HG02973 (cell line): ENCODE measurements around the gene CTSD.

Experiments used
- ATAC-seq: cut with Tn5 transposase; IDR thresholded peaks from one replicate; pipeline ENCODE4 v1.9.1; 2021; ENCODE audit warnings: moderate library complexity; ENCODE audit not compliant: unreplicated experiment

Gene CTSD

DNA sequence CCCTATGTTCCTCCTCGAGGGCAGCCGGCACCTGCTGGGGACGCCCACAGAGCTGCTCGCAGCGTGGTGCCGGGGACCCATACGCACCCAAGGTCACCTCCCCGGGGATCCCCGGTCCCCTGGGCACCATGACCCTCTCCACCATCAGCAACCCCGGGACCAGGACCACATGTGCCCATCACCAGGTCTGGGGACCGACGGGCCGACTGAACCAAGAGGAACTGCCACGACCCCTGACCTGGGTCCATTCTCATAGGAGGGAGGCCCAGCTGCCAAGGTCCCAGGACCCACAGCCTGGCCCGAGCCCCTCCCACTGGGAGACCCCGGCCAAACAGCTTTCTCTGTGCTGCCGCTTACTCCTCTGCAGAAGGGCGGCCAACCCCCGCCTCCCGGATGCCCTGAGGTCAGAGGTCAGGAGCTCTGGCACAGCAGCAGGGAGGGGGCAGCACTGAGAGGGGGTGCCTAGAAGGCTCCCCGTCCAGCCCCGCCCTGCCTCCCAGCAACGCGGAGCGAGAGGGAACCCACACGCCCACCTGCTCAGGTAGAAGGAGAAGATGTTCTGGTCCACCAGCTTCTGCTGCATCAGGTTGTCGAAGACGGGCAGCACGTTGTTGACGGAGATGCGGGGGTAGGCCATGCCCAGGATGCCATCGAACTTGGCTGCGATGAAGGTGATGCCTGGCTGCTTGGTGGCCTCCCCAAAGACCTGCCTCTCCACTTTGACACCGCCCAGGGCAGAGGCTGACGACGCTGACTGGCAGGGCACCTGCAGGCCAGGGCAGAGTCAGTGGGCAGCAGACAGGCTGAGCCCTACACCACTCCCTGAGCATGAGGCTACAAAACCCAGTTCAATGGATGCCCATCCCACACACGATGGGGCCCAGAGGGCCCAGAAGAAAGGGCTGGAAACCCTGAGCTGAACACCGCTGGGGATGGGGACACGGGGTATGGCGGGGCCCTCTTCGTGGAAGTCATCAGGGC lies 6.6 kb downstream of the CTSD start:
- no peak for ATAC-seq

DNA sequence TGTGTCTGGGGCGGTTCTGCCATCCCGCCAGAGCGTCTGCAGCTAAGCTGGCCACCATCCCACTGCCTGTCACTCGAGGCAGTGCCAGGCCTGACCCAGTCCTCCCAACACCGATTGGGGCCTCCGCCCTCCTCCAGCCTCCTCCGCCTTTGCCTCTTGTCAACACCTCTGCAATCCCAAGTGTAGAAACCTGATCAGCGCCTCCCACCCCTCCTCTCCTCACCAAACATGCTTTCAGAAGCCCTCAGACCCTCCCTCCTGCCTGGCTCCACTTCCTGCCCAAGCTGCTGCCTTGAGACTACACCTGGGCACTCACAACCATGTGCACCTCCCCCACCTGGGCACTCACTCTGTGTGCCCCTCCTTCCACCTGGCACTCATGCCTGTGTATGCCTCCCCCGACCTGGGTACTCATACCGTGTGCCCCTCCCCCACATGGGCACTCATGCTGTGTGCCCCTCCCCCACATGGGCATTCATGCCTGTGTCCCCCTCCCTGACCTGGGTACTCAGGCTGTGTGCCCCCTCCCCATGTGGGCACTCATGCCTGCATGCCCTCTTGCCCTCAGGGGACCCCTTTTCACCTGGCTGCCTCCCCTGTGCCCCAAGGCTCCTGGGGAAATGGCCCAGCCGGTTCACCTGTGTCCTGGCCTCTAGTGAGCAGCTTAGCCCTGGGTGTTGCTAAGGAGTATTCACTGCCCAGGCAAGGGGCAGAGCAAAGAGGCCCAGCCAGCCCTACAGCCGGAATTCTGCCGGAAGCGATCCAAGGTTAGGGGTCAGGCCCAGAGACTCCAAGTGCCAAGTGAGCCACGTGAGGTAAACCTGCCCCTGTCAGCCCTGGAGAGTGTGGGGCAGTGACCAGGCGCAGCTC lies 7.8 kb downstream of the CTSD start:
- no peak for ATAC-seq

DNA sequence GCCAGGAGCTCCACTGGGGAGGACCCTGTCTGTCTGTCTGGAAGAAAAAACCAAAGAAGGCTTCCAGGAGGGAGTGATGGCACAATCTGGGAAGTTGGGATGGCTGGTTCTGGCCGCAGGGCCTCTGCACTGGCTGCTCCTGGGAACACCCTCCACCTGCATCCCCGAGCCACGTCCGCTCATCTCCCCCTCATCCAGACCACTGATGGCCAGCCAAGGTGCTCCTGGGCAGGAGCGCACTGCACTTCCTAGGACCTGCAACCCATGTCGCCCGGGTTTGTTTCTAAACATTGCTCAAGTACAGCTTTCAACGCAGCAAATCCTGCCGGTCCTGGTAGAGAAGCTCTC lies 8.4 kb downstream of the CTSD start:
- ATAC-seq: no peak

DNA sequence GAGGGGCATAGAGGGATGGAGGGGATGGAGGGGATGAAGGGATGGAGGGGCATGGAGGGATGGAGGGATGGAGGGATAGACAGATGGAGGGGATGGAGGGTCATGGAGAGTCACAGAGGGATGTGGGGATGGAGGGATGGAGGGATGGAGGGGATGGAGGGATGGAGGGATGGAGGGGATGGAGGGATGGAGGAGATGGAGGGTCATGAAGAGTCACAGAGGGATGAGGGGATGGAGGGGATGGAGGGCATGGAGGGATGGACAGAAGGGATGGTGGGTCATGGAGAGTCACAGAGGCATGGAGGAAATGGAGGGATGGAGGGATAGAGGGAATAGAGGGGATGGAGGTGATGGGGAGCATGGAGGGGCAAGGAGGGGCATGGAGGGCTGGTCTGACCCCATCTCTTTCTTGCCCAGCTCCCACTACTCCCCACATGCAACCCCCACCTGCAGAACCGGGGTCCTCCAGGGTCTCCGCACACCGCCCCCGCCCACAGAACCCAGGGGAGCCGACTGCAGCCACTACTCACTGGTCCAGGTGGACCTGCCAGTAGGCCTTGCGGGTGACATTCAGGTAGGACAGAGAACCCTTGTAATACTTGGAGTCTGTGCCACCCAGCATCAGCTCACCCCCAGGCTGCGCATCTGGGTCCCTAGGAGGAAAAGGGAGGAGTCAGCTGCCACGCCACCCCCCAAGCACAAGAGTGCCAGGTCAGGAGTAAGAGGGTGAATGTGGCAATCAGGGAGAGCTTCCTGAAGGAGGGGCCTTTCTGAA lies 9.2 kb downstream of the CTSD start:
- no peak for ATAC-seq

DNA sequence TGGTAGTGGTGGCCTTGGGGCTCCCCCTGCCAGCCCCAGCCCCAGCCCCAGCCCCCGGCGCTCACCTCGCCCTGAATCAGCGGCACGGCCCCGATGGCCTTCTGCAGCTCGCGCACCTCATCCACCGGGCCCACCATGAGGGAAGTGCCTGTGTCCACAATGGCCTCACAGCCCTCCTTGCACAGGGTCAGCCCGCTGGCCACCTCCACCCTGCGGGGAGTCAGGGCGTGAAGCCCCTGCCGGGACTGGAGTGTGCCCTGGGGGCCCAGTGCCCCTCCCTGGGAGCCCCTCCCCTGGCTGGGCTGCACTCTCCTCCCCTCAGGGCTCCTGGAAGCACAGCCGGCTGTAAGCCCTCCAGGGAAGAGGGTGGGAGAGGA lies 9.8 kb downstream of the CTSD start:
- no peak for ATAC-seq

DNA sequence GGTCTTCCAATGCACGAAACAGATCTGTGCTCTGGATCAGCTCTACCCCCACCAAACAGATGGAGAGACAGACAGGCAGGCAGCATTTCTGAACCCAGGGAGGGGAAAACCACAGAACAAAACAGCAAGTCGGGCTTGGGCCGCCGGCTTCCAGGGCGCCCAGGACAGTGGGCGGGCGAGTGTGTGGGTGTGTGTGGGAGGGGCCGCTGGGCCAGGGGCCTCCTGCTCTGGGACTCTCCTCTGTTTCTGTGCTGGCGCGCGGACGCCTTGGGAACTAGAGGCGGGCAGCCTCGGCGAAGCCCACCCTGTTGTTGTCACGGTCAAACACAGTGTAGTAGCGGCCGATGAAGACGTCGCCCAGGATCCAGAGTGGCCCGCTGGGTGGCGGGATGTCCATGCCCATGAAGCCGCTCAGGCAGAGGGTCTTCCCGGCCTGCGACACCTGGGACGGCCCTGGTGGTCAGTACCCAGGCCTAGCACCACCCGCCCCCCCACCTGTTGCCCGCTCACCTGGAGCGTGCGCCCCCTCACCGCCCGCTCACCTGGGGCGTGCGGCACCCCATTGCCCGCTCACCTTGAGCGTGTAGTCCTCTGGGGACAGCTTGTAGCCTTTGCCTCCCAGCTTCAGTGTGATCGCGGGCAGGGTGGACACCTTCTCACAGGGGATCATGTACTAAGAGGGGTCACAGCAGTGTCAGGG lies 10.3 kb downstream of the CTSD start:
- ATAC-seq: no peak

DNA sequence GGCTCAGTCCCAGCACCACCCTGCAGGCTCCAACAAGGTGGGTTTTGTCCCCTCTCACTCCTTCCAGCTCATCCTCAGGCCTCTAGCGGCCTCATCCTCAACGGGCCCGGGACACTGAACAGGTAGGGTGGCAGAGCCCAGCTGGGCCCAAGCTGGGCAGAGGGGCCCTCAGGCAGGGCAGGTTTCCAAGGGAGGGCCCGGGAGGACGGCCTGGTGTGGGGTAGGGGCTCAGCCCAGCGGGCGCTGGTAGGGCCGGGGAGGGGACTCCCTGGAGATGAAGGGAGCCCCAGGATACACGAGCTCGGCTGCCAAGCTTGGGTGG lies 10.9 kb downstream of the CTSD start:
- ATAC-seq: no peak

DNA sequence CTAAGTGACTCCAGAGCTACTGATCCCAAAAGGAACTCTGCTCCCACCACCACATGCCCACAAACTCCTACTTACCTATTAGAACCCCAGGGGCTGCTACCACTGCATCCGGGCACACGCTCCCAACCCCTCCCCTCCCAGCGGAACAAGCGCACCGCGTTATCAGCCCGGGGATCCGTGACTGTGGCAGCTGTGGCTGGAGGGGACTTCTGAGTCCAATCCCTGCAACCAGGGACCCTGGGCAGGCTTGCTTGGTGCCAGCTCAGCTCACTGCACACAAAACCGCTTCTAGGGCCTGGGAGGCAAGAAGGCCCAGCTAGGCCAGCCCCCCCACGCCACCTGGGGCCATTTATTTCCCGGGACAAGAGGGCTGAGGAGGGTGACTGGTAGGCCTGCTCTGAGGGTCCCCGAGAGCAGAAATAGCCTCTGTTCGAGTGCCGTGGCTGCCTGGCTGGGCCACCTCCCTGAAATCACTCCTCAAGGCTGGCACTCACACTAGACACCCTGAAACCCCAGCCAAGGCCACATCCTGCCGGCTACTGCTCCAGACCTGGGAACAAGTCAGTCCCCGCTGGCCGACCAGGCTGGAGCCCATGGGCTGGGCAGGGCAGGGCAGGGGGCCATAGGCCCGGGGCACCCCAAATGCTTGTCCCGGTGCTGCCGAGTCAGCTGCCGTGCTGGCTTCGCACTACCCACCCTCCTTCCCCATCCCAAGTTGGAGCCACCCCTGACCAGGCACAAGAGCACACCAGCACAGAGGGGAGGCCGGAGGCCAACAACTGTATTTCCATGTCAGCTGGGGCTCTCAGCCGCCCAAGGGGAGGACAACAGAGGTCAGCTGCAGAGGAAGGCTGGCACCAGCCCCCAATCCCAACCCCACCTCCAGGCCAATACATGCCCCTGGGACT lies 11.5 kb downstream of the CTSD start:
- ATAC-seq: no peak

DNA sequence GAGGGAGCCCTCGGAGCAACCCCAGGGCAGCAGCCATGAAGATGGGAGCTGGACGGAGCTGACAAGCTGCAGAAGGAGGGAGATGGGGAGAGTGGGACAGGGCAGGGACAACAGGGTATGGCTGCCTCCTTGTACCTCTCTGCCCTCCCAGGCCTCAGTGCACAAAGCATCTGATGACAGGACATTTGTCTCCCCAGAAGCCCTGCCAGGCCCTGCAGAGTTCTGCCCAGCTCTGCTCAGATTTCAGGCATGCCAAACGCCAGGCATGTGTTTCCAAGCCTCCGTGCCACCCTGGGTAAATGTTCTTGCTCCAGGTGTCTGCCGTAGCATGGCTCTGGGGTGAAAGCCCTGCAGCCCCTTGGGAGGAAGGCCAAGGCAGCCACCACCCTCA lies 12.2 kb downstream of the CTSD start:
- no peak for ATAC-seq

DNA sequence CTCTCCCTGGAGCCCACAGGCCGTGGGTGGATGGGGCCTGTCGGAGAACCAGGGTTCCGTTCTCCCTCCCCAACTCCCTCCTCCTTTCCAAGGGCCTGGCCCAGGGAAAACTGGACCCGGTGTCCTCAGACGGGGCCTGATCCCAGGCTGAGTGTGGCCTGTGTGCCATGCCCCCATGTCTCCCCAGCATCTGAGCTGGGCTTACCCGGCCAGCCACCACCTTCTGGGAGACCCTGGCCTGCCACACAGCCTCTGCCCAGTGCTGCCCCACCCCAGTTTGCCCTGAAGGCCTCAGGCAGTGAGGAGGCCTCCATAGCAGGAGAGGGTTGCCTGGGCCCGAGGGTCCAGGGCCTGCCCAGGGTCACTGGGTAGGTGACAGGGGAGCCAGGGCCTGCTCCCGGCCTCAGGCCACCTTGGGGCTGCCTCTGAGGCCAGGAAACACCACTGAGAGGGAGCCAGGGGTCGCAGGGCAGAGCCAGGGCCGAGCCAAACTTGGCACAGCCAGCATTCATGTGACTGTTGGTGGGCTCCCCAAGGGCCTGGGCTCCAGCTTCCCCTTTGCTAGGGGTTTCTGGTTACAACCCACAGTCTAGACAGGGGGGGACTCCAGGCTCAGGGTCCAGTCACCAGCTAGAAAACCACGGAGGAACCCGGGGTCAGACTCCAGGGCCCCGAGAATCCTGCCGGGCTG lies 12.7 kb downstream of the CTSD start:
- ATAC-seq: no peak

DNA sequence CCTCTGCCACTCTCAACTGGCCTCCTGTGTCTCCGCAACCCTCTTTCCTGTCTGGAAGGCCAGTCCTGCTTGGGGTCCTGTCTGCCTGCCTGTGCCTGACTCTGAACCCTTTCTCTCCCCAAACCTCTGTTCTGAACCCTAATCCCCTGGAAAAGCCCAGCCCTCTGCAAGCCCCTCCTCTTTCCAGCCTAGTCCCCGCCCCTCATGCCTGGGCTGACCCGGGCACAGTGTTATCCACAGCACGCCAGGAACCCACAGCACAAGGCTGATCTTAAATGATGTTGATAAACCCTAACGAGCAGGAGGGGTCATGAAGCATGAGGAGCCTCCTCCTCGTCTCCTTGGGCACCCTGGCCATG lies 13.3 kb downstream of the CTSD start, which contains the start of gene IFITM10:
TSS of gene IFITM10 (minus strand) at position 115 of the 359 bp plus-strand sequence. CDS start 153 bp downstream, outside the sequence.
- ATAC-seq: no peak

DNA sequence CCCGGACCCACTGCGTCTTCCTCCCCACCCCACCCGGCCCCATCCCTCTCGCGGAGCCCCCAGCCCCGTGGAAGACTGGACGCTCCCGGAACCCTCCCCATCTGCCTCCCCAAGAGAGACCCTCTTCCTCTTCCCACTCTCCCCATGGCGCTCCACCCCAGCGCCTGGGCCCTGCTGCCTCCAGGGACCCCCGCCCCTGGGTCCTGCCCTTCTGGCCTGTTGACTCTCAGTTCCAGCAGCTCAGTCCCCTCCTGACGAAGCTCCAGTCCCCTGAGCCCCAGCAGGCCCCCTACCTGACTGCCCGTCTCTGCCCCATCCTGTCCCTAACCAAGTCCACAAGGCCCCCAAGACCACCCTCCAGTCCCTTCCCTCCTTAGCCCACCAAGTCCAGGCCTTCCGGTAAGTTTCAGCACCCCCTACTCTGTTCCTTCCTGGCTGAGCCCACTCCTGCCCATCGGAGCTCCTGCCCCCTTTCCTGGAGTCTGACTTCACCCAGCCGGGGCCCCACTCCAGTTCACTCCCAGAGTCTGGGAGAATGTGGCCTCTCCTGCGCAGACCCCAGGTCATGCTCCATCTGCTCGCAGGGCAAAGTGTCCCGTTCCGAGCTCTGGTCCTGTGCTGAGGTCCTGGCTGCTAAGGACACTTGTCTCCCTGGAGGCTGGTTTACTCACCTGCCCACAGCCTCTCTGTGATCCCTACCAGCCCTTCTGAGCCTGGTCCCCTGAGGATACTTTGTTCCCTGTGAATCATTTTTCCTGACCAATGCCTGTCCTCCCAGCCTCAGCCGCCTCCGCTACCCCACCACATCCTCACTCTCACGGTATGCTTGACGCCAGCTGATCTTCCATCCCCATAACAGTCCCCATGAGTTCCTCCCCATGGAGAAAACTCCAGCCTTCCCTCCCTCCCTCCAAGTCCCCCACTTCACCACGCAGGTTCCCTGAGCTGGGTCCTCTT lies 14.1 kb downstream of the CTSD start:
- no peak for ATAC-seq

DNA sequence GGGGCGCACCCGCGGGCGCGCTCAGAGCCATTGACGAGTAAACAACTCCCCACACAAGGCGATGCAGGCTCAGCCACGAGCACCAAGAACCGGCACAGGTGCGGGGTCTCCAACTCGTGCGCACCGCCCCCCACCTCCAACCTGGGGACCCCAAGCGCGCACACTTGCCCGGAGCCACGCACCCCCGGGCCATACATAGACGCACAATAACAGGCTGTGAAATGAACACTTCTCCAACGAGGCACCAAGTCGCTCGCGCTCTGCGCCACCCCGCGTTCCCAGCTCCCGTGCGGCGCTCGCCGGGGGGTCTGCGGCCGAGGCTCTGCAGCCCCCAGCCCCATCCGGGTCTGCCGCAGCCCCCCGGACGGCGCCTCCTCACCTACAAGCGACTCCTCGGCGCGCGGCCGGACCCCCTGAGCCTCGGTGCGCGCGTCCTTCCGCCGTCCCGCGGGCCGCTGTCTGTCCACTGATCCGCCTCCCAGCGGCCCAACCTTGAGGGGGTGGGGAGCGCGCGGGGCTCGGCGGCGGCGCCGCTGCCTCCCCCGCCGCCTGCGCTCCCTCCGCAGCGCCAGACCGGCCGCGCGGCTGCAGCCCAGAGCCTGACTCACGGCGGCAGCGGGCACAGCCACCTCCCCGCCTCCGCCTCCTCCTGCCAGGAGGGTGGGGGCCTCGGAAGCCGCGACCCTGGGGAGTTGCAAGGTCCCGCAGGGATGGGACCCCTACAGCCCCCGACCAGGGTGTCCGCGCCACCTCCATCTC lies 14.9 kb downstream of the CTSD start:
- ATAC-seq: no peak

DNA sequence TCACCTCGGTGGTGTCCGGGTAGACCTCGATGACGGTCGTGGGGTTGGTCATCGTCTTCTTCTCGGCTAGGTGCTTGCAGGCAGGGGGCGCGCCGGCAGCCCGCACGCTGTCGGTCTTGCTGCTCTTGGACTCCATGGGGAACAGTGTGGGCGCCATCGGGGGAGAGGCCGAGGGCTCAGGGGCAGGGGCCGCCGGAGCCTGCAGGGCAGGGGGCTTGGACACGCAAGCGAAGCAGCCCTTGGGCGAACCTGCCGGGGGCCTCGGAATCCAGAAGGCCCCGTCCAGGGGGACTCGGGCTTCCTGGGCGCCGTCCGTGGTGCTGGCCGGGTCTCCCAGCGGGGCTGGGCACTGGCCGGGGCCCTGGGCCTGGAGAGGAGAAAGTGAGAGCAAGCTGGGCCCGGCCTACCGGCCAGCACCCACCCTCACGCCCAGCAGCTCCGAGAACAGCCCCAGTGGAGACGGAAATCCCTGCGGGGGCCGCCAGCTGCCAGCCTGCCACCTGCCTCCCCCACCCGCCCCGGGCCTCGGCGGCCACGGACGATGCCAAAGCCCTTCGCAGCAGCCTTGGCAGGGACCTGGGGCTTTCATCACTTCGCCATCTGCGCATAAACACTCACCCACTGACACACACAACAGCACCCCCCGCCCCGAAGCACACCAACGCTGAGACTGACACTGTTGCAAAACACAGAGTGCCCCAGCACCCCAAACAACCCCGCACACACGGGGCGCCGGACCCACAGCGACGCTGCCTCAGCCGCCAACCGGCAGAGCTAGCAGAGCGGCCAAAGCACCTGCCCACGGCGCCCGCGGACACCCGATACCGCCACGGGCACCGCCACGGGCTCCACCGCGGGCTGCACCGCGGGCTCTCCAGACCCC lies 15.7 kb downstream of the CTSD start:
- ATAC-seq: no peak

DNA sequence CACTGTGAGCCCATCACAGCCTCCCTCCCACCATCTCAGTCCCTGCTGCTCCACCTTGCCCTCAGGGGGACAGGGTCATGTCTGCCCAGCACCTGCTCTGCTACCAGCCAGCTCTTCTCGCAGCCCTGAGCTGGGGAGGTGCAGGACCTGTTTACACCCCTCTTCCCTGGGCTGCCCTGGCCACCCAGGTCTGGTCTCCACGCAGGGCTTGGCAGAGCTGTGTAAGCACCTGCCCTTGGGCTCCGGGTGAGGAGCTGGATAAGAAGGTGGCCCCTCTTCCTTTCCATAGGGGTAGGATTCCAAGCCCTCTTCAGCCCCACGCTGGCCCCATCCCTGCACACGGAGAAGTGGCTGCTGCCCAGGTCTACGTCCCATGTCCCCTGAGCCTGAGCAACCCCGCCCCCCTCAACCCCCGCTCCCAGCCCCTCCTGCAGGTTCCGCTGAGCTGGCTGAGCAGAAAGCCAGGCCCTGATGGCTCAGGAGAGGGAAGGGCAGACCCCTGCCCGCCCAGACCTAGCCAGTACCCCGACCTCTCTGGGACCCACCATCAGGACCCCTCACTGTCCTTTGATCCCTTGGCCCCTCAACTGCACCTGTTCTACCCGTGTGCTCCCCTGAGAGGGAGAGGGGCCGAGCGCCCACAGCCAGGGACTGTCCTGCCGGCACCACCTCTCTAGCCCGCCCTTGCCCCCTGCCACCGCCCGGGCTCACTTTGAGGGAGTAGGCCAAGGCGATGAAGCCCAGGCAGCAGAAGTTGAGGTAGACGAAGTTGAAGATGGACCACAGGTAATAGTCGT lies 16.6 kb downstream of the CTSD start:
- no peak for ATAC-seq
